HepG2 (cell line): Measurements from ENCODE around the gene DOLK. TPM values are rescaled to one million over a fixed set of nuclear protein-coding genes. Genes with fewer than 3 reads are reported as not detected.

Source experiments
- ARNT ChIP-seq: fragments of 450-650 bp; IDR thresholded peaks from 2 replicates; pipeline ENCODE4 v1.6.1; 2017
- JUNB ChIP-seq: sonication (generic); formaldehyde crosslinking; IDR thresholded peaks from 2 replicates; pipeline ENCODE4 v1.8.0; 2022; ENCODE audit warnings: missing genetic modification reagents, mild to moderate bottlenecking, borderline replicate concordance
- NCOA5 ChIP-seq: sonication (generic); formaldehyde crosslinking; IDR thresholded peaks from 2 replicates; pipeline ENCODE4 v1.4.0; 2020; ENCODE audit warnings: missing genetic modification reagents
- NR2F1 ChIP-seq, 2 experiments: fragments of 450-650 bp in 1 of 2; formaldehyde crosslinking in 1 of 2; IDR thresholded peaks; 2 replicates each; pipeline versions ENCODE4 v1.5.0 to v1.6.1; 2016 to 2020; ENCODE audit warnings: mild to moderate bottlenecking in 1 of 2, missing compliant biosample characterization in 1 of 2, missing genetic modification reagents in 1 of 2, moderate library complexity in 1 of 2
- SRF ChIP-seq: IDR thresholded peaks from 2 replicates; pipeline ENCODE4 v1.6.1; 2011; ENCODE audit warnings: mild to moderate bottlenecking, low read depth, low read length, moderate library complexity
- YEATS2 ChIP-seq: sonication (generic); formaldehyde crosslinking; IDR thresholded peaks from 2 replicates; pipeline ENCODE4 v1.4.0; 2020; ENCODE audit warnings: missing genetic modification reagents, borderline replicate concordance
- ZNF329 ChIP-seq: sonication (generic); formaldehyde crosslinking; IDR thresholded peaks from 2 replicates; pipeline ENCODE4 v1.9.0; 2021; ENCODE audit warnings: low read depth, mild to moderate bottlenecking, missing genetic modification reagents
- ZNF337 ChIP-seq: sonication (generic); formaldehyde crosslinking; IDR thresholded peaks from 2 replicates; pipeline ENCODE4 v1.5.1; 2020; ENCODE audit warnings: missing genetic modification reagents, low read depth, mild to moderate bottlenecking, borderline replicate concordance
- ZNF614 ChIP-seq: IDR thresholded peaks from 2 replicates; pipeline ENCODE4 v1.6.1; 2018; ENCODE audit warnings: missing biosample characterization, missing genetic modification reagents, inconsistent platforms, borderline replicate concordance
- ZNF776 ChIP-seq: sonication (generic); formaldehyde crosslinking; IDR thresholded peaks from 2 replicates; pipeline ENCODE4 v1.4.0; 2020; ENCODE audit warnings: mild to moderate bottlenecking, missing genetic modification reagents
- ZNF777 ChIP-seq: sonication (generic); formaldehyde crosslinking; IDR thresholded peaks from 2 replicates; pipeline ENCODE4 v1.4.0; 2020; ENCODE audit warnings: missing genetic modification reagents
- ZSCAN9 ChIP-seq: IDR thresholded peaks from 2 replicates; pipeline ENCODE4 v1.6.1; 2016; ENCODE audit warnings: borderline replicate concordance
- polyA plus RNA-seq, 8 experiments: library from polyadenylated mRNA; depleted of rRNA in 3 of 8; stranded (reverse) in 7 of 8; unstranded in 1 of 8; fragments of >200 nt; fragmentation: Illumina TruSeq in 4 of 8; extraction: Trizol in 4 of 8; gene quantifications; 2 replicates each; pipeline versions ENCODE4 v1.2.1 to v1.2.3, GENCODE V29; 2011 to 2016; ENCODE audit warnings: low read depth in 4 of 8, missing spikeins in 1 of 8, mixed read lengths in 1 of 8; ENCODE audit not compliant: insufficient read depth in 1 of 8
- total RNA-seq, 5 experiments: library from RNA; depleted of rRNA; stranded (reverse); fragments of >200 nt; fragmentation: Illumina TruSeq; extraction: Trizol; gene quantifications; 2 replicates each; pipeline ENCODE4 v1.2.3, GENCODE V29; 2016; ENCODE audit warnings: low read depth in 1 of 5
- TF ChIP-seq, protein P1 (sequence below): sonication (generic); formaldehyde crosslinking; IDR thresholded peaks from 2 replicates; pipeline ENCODE4 v1.8.1; 2023; ENCODE audit warnings: mild to moderate bottlenecking, inconsistent platforms, moderate library complexity, missing genetic modification reagents, borderline replicate concordance
- TF ChIP-seq, protein P2 (sequence below): IDR thresholded peaks from 2 replicates; pipeline ENCODE4 v1.6.1; 2018; ENCODE audit warnings: missing genetic modification reagents, mild to moderate bottlenecking, missing compliant biosample characterization
- TF ChIP-seq, protein P3 (sequence below): sonication (generic); formaldehyde crosslinking; IDR thresholded peaks from 2 replicates; pipeline ENCODE4 v1.8.0; 2022; ENCODE audit warnings: missing genetic modification reagents, mild to moderate bottlenecking, moderate library complexity, borderline replicate concordance
- TF ChIP-seq, protein P4 (sequence below): sonication (generic); formaldehyde crosslinking; IDR thresholded peaks from 2 replicates; pipeline ENCODE4 v1.4.0; 2020; ENCODE audit warnings: mild to moderate bottlenecking, missing genetic modification reagents
- TF ChIP-seq, protein P5 (sequence below): IDR thresholded peaks from 2 replicates; pipeline ENCODE4 v1.6.1; 2016; ENCODE audit warnings: mild to moderate bottlenecking, missing biosample characterization, missing genetic modification reagents
- TF ChIP-seq, protein P6 (sequence below): sonication (generic); formaldehyde crosslinking; IDR thresholded peaks from 2 replicates; pipeline ENCODE4 v1.4.0; 2020; ENCODE audit warnings: missing genetic modification reagents
- TF ChIP-seq, protein P7 (sequence below): sonication (generic); formaldehyde crosslinking; IDR thresholded peaks from 2 replicates; pipeline ENCODE4 v1.4.0; 2020; ENCODE audit warnings: mild to moderate bottlenecking, missing genetic modification reagents

DOLK gene
- total and polyA plus RNA-seq, 2 of the 13 experiments (the other 11 are each of a cell fraction or from before 2014, with no cell fraction given): 15.4 to 18.7 TPM

DNA sequence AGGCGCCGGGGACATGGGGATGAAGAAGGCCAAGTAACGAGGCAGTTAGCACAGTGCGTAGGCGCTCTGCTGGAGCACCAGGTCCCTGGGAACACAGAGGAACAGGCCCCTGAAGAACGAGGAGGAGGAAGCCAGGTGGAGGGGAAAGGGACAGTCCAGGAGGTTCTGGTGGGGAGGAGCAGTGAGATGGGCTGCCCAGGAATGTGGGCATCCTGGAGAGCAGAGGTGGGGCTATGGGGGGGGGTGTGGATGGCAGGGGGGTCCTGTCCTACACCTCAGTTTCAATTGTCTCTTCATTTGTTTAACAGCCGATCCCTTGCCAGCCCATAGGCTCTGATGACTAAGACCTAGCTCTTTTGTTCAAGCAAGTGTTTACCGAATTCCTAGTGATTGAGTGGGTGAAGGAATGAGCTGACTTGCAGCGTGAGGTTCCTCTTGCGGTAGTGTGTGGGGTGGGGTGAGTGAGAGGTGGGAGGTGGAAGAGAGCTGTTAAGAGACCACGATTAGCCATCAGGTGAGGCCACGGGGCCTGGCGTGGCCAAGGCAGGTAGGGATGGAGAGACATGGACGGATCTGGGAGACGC lies 35.0 kb downstream of the DOLK start (continued):
- TF ChIP-seq, protein P1, sequence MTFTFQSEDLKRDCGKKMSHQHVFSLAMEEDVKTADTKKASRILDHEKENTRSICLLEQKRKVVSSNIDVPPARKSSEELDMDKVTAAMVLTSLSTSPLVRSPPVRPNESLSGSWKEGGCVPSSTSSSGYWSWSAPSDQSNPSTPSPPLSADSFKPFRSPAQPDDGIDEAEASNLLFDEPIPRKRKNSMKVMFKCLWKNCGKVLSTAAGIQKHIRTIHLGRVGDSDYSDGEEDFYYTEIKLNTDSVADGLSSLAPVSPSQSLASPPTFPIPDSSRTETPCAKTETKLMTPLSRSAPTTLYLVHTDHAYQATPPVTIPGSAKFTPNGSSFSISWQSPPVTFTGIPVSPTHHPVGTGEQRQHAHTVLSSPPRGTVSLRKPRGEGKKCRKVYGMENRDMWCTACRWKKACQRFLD (CRISPR knock-in tag): no peak
- TF ChIP-seq, protein P2, sequence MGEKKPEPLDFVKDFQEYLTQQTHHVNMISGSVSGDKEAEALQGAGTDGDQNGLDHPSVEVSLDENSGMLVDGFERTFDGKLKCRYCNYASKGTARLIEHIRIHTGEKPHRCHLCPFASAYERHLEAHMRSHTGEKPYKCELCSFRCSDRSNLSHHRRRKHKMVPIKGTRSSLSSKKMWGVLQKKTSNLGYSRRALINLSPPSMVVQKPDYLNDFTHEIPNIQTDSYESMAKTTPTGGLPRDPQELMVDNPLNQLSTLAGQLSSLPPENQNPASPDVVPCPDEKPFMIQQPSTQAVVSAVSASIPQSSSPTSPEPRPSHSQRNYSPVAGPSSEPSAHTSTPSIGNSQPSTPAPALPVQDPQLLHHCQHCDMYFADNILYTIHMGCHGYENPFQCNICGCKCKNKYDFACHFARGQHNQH: peak; percentile 23; the same call in 1 of the 2 replicates
- no peak for TF ChIP-seq NCOA5 (CRISPR knock-in tag)
- TF ChIP-seq SRF: no peak
- TF ChIP-seq ZNF776 (CRISPR knock-in tag): no peak
- peak; percentile 39; the same call in 1 of the 2 replicates for TF ChIP-seq ZNF614 (CRISPR knock-in tag)
- TF ChIP-seq ZSCAN9 (CRISPR knock-in tag): no peak
- TF ChIP-seq, protein P3, sequence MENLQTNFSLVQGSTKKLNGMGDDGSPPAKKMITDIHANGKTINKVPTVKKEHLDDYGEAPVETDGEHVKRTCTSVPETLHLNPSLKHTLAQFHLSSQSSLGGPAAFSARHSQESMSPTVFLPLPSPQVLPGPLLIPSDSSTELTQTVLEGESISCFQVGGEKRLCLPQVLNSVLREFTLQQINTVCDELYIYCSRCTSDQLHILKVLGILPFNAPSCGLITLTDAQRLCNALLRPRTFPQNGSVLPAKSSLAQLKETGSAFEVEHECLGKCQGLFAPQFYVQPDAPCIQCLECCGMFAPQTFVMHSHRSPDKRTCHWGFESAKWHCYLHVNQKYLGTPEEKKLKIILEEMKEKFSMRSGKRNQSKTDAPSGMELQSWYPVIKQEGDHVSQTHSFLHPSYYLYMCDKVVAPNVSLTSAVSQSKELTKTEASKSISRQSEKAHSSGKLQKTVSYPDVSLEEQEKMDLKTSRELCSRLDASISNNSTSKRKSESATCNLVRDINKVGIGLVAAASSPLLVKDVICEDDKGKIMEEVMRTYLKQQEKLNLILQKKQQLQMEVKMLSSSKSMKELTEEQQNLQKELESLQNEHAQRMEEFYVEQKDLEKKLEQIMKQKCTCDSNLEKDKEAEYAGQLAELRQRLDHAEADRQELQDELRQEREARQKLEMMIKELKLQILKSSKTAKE (CRISPR knock-in tag): no peak
- TF ChIP-seq, protein P4, sequence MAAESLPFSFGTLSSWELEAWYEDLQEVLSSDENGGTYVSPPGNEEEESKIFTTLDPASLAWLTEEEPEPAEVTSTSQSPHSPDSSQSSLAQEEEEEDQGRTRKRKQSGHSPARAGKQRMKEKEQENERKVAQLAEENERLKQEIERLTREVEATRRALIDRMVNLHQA (CRISPR knock-in tag): no peak
- no peak for TF ChIP-seq YEATS2
- TF ChIP-seq, protein P5, sequence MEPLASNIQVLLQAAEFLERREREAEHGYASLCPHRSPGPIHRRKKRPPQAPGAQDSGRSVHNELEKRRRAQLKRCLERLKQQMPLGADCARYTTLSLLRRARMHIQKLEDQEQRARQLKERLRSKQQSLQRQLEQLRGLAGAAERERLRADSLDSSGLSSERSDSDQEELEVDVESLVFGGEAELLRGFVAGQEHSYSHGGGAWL: no peak
- TF ChIP-seq ZNF337 (CRISPR knock-in tag): no peak
- TF ChIP-seq, protein P6, sequence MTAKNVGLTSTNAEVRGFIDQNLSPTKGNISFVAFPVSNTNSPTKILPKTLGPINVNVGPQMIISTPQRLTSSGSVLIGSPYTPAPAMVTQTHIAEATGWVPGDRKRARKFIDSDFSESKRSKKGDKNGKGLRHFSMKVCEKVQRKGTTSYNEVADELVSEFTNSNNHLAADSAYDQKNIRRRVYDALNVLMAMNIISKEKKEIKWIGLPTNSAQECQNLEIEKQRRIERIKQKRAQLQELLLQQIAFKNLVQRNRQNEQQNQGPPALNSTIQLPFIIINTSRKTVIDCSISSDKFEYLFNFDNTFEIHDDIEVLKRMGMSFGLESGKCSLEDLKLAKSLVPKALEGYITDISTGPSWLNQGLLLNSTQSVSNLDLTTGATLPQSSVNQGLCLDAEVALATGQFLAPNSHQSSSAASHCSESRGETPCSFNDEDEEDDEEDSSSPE (CRISPR knock-in tag): no peak
- no peak for TF ChIP-seq ZNF329 (CRISPR knock-in tag)
- no peak for TF ChIP-seq ARNT
- TF ChIP-seq NR2F1 (CRISPR knock-in tag; IDR thresholded peaks at IDR 0.05): no peak
- TF ChIP-seq ZNF777 (CRISPR knock-in tag): no peak
- peak; percentile 36; the same call in 1 of the 2 replicates for TF ChIP-seq JUNB
- TF ChIP-seq, protein P7, sequence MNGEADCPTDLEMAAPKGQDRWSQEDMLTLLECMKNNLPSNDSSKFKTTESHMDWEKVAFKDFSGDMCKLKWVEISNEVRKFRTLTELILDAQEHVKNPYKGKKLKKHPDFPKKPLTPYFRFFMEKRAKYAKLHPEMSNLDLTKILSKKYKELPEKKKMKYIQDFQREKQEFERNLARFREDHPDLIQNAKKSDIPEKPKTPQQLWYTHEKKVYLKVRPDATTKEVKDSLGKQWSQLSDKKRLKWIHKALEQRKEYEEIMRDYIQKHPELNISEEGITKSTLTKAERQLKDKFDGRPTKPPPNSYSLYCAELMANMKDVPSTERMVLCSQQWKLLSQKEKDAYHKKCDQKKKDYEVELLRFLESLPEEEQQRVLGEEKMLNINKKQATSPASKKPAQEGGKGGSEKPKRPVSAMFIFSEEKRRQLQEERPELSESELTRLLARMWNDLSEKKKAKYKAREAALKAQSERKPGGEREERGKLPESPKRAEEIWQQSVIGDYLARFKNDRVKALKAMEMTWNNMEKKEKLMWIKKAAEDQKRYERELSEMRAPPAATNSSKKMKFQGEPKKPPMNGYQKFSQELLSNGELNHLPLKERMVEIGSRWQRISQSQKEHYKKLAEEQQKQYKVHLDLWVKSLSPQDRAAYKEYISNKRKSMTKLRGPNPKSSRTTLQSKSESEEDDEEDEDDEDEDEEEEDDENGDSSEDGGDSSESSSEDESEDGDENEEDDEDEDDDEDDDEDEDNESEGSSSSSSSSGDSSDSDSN: no peak
